PC-3 (cell line): ENCODE data around the gene GPC6. TPM values are rescaled to one million over a fixed set of nuclear protein-coding genes. Genes with fewer than 3 reads are reported as not detected.

Experiments
- ATAC-seq: fragments of 200-7000 bp; cut with Tn5 transposase; 2 replicates; pipeline ENCODE4 v1.9.1; 2020; ENCODE audit warnings: mild to moderate bottlenecking, moderate library complexity
- BruUV-seq: library from RNA; stranded (reverse); fragments of 400-500 nt; replicated peaks from 2 replicates; lab custom pipeline; 2021; lab: Mats Ljungman, UMichigan
- CTCF ChIA-PET: fragments of 300-600 bp; sonication (Branson Sonifier 250); formaldehyde crosslinking; loops from one replicate; lab custom pipeline; 2022; ENCODE audit warnings: antibody characterized with exemption; lab: Charles Lee
- POLR2A ChIA-PET: fragments of 300-600 bp; sonication (Branson Sonifier 250); formaldehyde crosslinking; loops from one replicate; lab custom pipeline; 2022; ENCODE audit warnings: antibody characterized with exemption; ENCODE audit not compliant: unreplicated experiment; lab: Charles Lee
- DNase-seq: peaks from one replicate; pipeline ENCODE4 v3.0.0-alpha.2; 2015
- H2AFZ ChIP-seq: fragments of 300-600 bp; sonication (generic); 2 replicates; pipeline ENCODE4 v1.6.0; 2016; ENCODE audit warnings: antibody characterized with exemption, low read length
- H3F3A ChIP-seq: fragments of 300-600 bp; sonication (generic); one replicate; pipeline ENCODE4 v1.6.0; 2017; ENCODE audit warnings: antibody characterized with exemption, low read length, control low read depth, mild to moderate bottlenecking; ENCODE audit not compliant: unreplicated experiment
- H3K27ac ChIP-seq: fragments of 300-600 bp; sonication (generic); 2 replicates; pipeline ENCODE4 v1.5.1; 2016; ENCODE audit warnings: mild to moderate bottlenecking, low read length
- H3K27me3 ChIP-seq: fragments of 300-600 bp; sonication (generic); 2 replicates; pipeline ENCODE4 v1.6.1; 2016; ENCODE audit warnings: low read length, mixed read lengths
- H3K36me3 ChIP-seq: fragments of 300-600 bp; sonication (generic); 2 replicates; pipeline ENCODE4 v1.6.1; 2016; ENCODE audit warnings: low read depth, mixed run types, low read length, mixed read lengths
- H3K4me1 ChIP-seq: fragments of 300-600 bp; sonication (generic); 2 replicates; pipeline ENCODE4 v1.5.1; 2016; ENCODE audit warnings: low read length; ENCODE audit not compliant: insufficient read depth
- H3K4me2 ChIP-seq: fragments of 300-600 bp; sonication (generic); 2 replicates; pipeline ENCODE4 v1.6.0; 2016; ENCODE audit warnings: low read length
- H3K4me3 ChIP-seq: fragments of 300-600 bp; sonication (generic); 2 replicates; pipeline ENCODE4 v1.5.1; 2016; ENCODE audit warnings: mild to moderate bottlenecking, low read length, mixed read lengths
- H3K79me2 ChIP-seq: fragments of 300-600 bp; sonication (generic); 2 replicates; pipeline ENCODE4 v1.6.1; 2017; ENCODE audit warnings: low read length, mixed read lengths
- H3K9ac ChIP-seq: fragments of 300-600 bp; sonication (generic); 2 replicates; pipeline ENCODE4 v1.6.0; 2016; ENCODE audit warnings: mild to moderate bottlenecking, low read length
- H3K9me2 ChIP-seq: fragments of 300-600 bp; sonication (generic); replicated peaks from 2 replicates; pipeline ENCODE4 v1.6.1; 2016; ENCODE audit warnings: mixed run types, low read length, mixed read lengths
- H3K9me3 ChIP-seq: fragments of 300-600 bp; sonication (generic); 2 replicates; pipeline ENCODE4 v1.6.1; 2016; ENCODE audit warnings: low read length, mixed read lengths
- H4K20me1 ChIP-seq: fragments of 300-600 bp; sonication (generic); 2 replicates; pipeline ENCODE4 v1.6.1; 2016; ENCODE audit warnings: low read length, mixed read lengths
- EZH2 ChIP-seq: fragments of 300-600 bp; sonication (generic); IDR thresholded peaks from one replicate; pipeline ENCODE4 v1.6.1; 2017; ENCODE audit warnings: antibody characterized with exemption, mild to moderate bottlenecking, low read length; ENCODE audit not compliant: unreplicated experiment
- EZH2phosphoT487 ChIP-seq: fragments of 300-600 bp; sonication (generic); IDR thresholded peaks from 2 replicates; pipeline ENCODE4 v1.6.1; 2018; ENCODE audit warnings: mild to moderate bottlenecking, antibody characterized with exemption, low read length, borderline replicate concordance
- intact Hi-C: fragments of 100-400 bp; cut with micrococcal nuclease; formaldehyde crosslinking; loops from 2 replicates; pipeline ENCODE4 v1.9.0; 2023
- total RNA-seq: library from RNA; depleted of rRNA; stranded (reverse); fragments of >200 nt; gene quantifications from 2 replicates; pipeline ENCODE4 v1.2.3, GENCODE V29; 2014
- TF ChIP-seq, protein P1 (sequence below): fragments of 300-600 bp; sonication (generic); conservative IDR thresholded peaks from 2 replicates; pipeline ENCODE4 v1.5.1; 2017; ENCODE audit warnings: antibody characterized with exemption, low read depth, mild to moderate bottlenecking, low read length

GPC6 gene
- total RNA-seq, 1 experiment from 2014 or later = 3.5 TPM

- ChIA-PET CTCF (no interaction called here), POLR2A (no interaction called here)
- Histone ChIP-seq H2AFZ (no peak overlapping the region), H3K4me2 (no peak overlapping the region), H3K79me2 (no peaks in the 10 kb centered on the region), H3K4me1 (peaks cover 4% of the 10 kb centered on the region), H3K27me3 (no peaks in the 10 kb centered on the region), H3K9me3 (no peaks in the 10 kb centered on the region), H3K9me2 (no peaks in the 10 kb centered on the region), H3K9ac (no peak overlapping the region), H3F3A (no peaks in the 10 kb centered on the region), H4K20me1 (no peaks in the 10 kb centered on the region), H3K27ac (no peak overlapping the region), H3K4me3 (no peak overlapping the region), H3K36me3 (no peaks in the 10 kb centered on the region)
- no peak for ATAC-seq
- BruUV-seq = no TSS peak
- no peak for DNase-seq
- intact Hi-C loops = no loop called here
- TF ChIP-seq EZH2phosphoT487 (no peak), EZH2 (no peak)
- TF ChIP-seq, protein P1, sequence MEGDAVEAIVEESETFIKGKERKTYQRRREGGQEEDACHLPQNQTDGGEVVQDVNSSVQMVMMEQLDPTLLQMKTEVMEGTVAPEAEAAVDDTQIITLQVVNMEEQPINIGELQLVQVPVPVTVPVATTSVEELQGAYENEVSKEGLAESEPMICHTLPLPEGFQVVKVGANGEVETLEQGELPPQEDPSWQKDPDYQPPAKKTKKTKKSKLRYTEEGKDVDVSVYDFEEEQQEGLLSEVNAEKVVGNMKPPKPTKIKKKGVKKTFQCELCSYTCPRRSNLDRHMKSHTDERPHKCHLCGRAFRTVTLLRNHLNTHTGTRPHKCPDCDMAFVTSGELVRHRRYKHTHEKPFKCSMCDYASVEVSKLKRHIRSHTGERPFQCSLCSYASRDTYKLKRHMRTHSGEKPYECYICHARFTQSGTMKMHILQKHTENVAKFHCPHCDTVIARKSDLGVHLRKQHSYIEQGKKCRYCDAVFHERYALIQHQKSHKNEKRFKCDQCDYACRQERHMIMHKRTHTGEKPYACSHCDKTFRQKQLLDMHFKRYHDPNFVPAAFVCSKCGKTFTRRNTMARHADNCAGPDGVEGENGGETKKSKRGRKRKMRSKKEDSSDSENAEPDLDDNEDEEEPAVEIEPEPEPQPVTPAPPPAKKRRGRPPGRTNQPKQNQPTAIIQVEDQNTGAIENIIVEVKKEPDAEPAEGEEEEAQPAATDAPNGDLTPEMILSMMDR = no peak
Observed at GRCh38 chr13:94212196-94212595, 985.6 kb downstream of the GPC6 start.

DNA sequence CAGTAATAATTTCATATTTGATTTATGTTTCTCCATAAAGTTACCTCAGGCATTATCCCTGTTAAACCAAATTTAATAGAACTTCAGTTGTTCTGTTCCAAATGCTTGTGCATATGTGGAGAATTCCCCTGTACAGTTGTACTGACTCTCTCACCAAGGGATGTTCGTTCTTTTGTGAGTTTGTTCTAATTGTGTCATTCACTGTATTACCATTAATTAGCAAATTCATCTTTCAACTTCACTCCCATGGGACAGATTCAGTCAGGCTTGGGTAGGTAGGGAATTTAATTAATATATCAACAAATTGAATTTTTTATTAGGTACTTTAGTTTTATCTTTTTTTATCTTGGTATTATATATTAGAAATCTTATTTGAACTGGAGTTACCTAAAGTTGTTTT, 987.5 kb downstream of the GPC6 start:
- TF ChIP-seq EZH2phosphoT487 (no peak), EZH2 (no peak)
- TF ChIP-seq, protein P1 = no peak
- H3K4me1 ChIP-seq = peaks cover 4% of the 10 kb centered on the region
- H3K4me3 ChIP-seq = no peak overlapping the region
- H3K4me2 ChIP-seq = no peak overlapping the region
- no peaks in the 10 kb centered on the region for H3K36me3 ChIP-seq
- BruUV-seq = no TSS peak
- no peaks in the 10 kb centered on the region for H3K79me2 ChIP-seq
- H3K27ac ChIP-seq = no peak overlapping the region
- DNase-seq (no peak), ATAC-seq (no peak)
- H2AFZ ChIP-seq = no peak overlapping the region
- H3K9me3 ChIP-seq = no peaks in the 10 kb centered on the region
- no peaks in the 10 kb centered on the region for H3F3A ChIP-seq
- CTCF ChIA-PET = no interaction called here
- no peaks in the 10 kb centered on the region for H4K20me1 ChIP-seq
- POLR2A ChIA-PET = no interaction called here
- H3K9ac ChIP-seq = no peak overlapping the region
- H3K9me2 ChIP-seq = no peaks in the 10 kb centered on the region
- intact Hi-C loops = no loop called here
- H3K27me3 ChIP-seq = no peaks in the 10 kb centered on the region

GRCh38 chr13:94214975-94215374, 988.4 kb downstream of the GPC6 start:
- CTCF ChIA-PET = no interaction called here
- POLR2A ChIA-PET = no interaction called here
- H3K27me3 ChIP-seq = no peaks in the 10 kb centered on the region

More at GRCh38 chr13:94214975-94215374, 988.4 kb downstream of the GPC6 start:
- intact Hi-C loops = no loop called here
- Histone ChIP-seq H3K27ac (no peak overlapping the region), H3K4me2 (no peak overlapping the region), H3K9me2 (no peaks in the 10 kb centered on the region), H3K9ac (no peak overlapping the region), H3K4me1 (no peaks in the 10 kb centered on the region; the same call in none of the 2 replicates), H3K9me3 (no peaks in the 10 kb centered on the region), H3K36me3 (no peaks in the 10 kb centered on the region), H2AFZ (no peak overlapping the region), H4K20me1 (no peaks in the 10 kb centered on the region), H3K4me3 (no peak overlapping the region), H3F3A (no peaks in the 10 kb centered on the region), H3K79me2 (no peaks in the 10 kb centered on the region)
- no peak for DNase-seq
- no TSS peak for BruUV-seq
- no peak for ATAC-seq
- TF ChIP-seq, protein P1 = no peak
- TF ChIP-seq EZH2phosphoT487 = no peak
- no peak for TF ChIP-seq EZH2
